HepG2 (cell line): ENCODE data around the gene TM9SF4. TPM values are rescaled to one million over a fixed set of nuclear protein-coding genes. Genes with fewer than 3 reads are reported as not detected.

ENCODE experiments used
- ATF3 ChIP-seq: sonication (generic); formaldehyde crosslinking; IDR thresholded peaks from 2 replicates; pipeline ENCODE4 v1.4.0; 2020; ENCODE audit warnings: missing genetic modification reagents
- BCLAF1 ChIP-seq: fragments of 450-650 bp; IDR thresholded peaks from 2 replicates; pipeline ENCODE4 v1.6.1; 2017; ENCODE audit warnings: mild to moderate bottlenecking
- CREB3 ChIP-seq: sonication (generic); formaldehyde crosslinking; IDR thresholded peaks from 2 replicates; pipeline ENCODE4 v1.5.0; 2020; ENCODE audit warnings: missing genetic modification reagents
- HMGA1 ChIP-seq: sonication (generic); formaldehyde crosslinking; conservative IDR thresholded peaks from 2 replicates; pipeline ENCODE4 v1.4.0; 2020; ENCODE audit warnings: missing genetic modification reagents
- NFKBIZ ChIP-seq: IDR thresholded peaks from 2 replicates; pipeline ENCODE4 v1.6.1; 2018; ENCODE audit warnings: missing genetic modification reagents, missing compliant biosample characterization
- PCBP2 ChIP-seq: fragments of 200-400 bp; formaldehyde crosslinking; optimal IDR thresholded peaks from 2 replicates; pipeline ENCODE3; 2018; ENCODE audit warnings: low read length, low read depth; ENCODE audit not compliant: poor library complexity, severe bottlenecking
- SRY ChIP-seq: sonication (generic); formaldehyde crosslinking; IDR thresholded peaks from 2 replicates; pipeline ENCODE4 v1.8.0; 2022; ENCODE audit warnings: mild to moderate bottlenecking, missing genetic modification reagents
- TRIM24 ChIP-seq: sonication (generic); formaldehyde crosslinking; IDR thresholded peaks from 2 replicates; pipeline ENCODE4 v1.8.0; 2022; ENCODE audit warnings: mild to moderate bottlenecking, missing genetic modification reagents
- ZMAT3 ChIP-seq: sonication (generic); formaldehyde crosslinking; conservative IDR thresholded peaks from 2 replicates; pipeline ENCODE4 v1.7.0; 2021; ENCODE audit warnings: missing genetic modification reagents
- ZNF142 ChIP-seq: sonication (generic); formaldehyde crosslinking; IDR thresholded peaks from 2 replicates; pipeline ENCODE4 v1.4.0; 2020; ENCODE audit warnings: missing genetic modification reagents
- ZNF414 ChIP-seq: sonication (generic); formaldehyde crosslinking; IDR thresholded peaks from 2 replicates; pipeline ENCODE4 v1.5.0; 2020; ENCODE audit warnings: missing genetic modification reagents
- ZNF619 ChIP-seq: sonication (generic); formaldehyde crosslinking; IDR thresholded peaks from 2 replicates; pipeline ENCODE4 v1.4.0; 2020; ENCODE audit warnings: mild to moderate bottlenecking, missing genetic modification reagents
- ZNF670 ChIP-seq: sonication (generic); formaldehyde crosslinking; IDR thresholded peaks from 2 replicates; pipeline ENCODE4 v1.8.0; 2022; ENCODE audit warnings: mild to moderate bottlenecking, missing genetic modification reagents, borderline replicate concordance
- ZSCAN21 ChIP-seq: sonication (generic); formaldehyde crosslinking; IDR thresholded peaks from 2 replicates; pipeline ENCODE4 v1.8.0; 2022; ENCODE audit warnings: mild to moderate bottlenecking, missing genetic modification reagents, moderate library complexity, borderline replicate concordance
- ZXDC ChIP-seq: sonication (generic); formaldehyde crosslinking; IDR thresholded peaks from 2 replicates; pipeline ENCODE4 v1.5.0; 2020; ENCODE audit warnings: mild to moderate bottlenecking, missing genetic modification reagents
- polyA plus RNA-seq, 8 experiments: library from polyadenylated mRNA; depleted of rRNA in 3 of 8; stranded (reverse) in 7 of 8; unstranded in 1 of 8; fragments of >200 nt; fragmentation: Illumina TruSeq in 4 of 8; extraction: Trizol in 4 of 8; gene quantifications; 2 replicates each; pipeline versions ENCODE4 v1.2.1 to v1.2.3, GENCODE V29; 2011 to 2016; ENCODE audit warnings: low read depth in 4 of 8, missing spikeins in 1 of 8, mixed read lengths in 1 of 8; ENCODE audit not compliant: insufficient read depth in 1 of 8
- total RNA-seq, 5 experiments: library from RNA; depleted of rRNA; stranded (reverse); fragments of >200 nt; fragmentation: Illumina TruSeq; extraction: Trizol; gene quantifications; 2 replicates each; pipeline ENCODE4 v1.2.3, GENCODE V29; 2016; ENCODE audit warnings: low read depth in 1 of 5

Gene TM9SF4
- total and polyA plus RNA-seq, 2 of the 13 experiments (the other 11 are each of a cell fraction or from before 2014, with no cell fraction given) = 53.5 to 171 TPM

- TF ChIP-seq ZNF142 (CRISPR knock-in tag) (no peak), ZNF670 (CRISPR knock-in tag) (no peak), ZXDC (no peak), CREB3 (CRISPR knock-in tag) (no peak), BCLAF1 (no peak), ZSCAN21 (no peak), ZMAT3 (CRISPR knock-in tag) (no peak; the same call in 1 of the 2 replicates), ZNF414 (CRISPR knock-in tag) (no peak), HMGA1 (CRISPR knock-in tag) (no peak), NFKBIZ (CRISPR knock-in tag) (no peak), SRY (no peak), ATF3 (CRISPR knock-in tag) (no peak), TRIM24 (CRISPR knock-in tag) (no peak), PCBP2 (no peak), ZNF619 (CRISPR knock-in tag) (no peak)
These were observed 43.1 kb downstream of the TM9SF4 start (continued) for GRCh38 chr20:32152421-32153155.
